Urinary bladder (tissue), 4 donors: ENCODE results near the gene GPATCH4. TPM values are rescaled to one million over a fixed set of nuclear protein-coding genes. Genes with fewer than 3 reads are reported as not detected.
"Not testable (repeated sequence)": the region's sequence is repeated elsewhere in the genome, so short reads cannot be mapped to it uniquely, and the experiment has no call there.

ENCODE experiments used
- DNase-seq: peaks from one replicate; pipeline ENCODE4 v3.0.0-alpha.2; 2015; ENCODE audit errors: extremely low spot score
- H3K27ac ChIP-seq: one replicate; pipeline ENCODE4 v1.5.1; 2013; ENCODE audit warnings: low read depth, mild to moderate bottlenecking, moderate library complexity
- H3K36me3 ChIP-seq: one replicate; pipeline ENCODE4 v1.6.1; 2013; ENCODE audit warnings: mild to moderate bottlenecking, moderate library complexity; ENCODE audit not compliant: insufficient read depth
- H3K4me1 ChIP-seq: one replicate; pipeline ENCODE4 v1.6.1; 2013; ENCODE audit warnings: mild to moderate bottlenecking, moderate library complexity; ENCODE audit not compliant: insufficient read depth
- H3K4me3 ChIP-seq: one replicate; pipeline ENCODE4 v1.5.1; 2013; ENCODE audit warnings: low read depth, low read length
- WGBS: extraction: QIAGEN DNeasy Blood & Tissue Kit; methylation state at CpG from one replicate; pipeline ENCODE4 v1.1.7; 2013; 5-methylcytosine and 5-hydroxymethylcytosine counted together
- polyA plus RNA-seq: library from polyadenylated mRNA; stranded (reverse); fragments of 200-250 nt; gene quantifications from one replicate; pipeline ENCODE4 v1.2.3, GENCODE V29; 2013
- total RNA-seq: library from RNA; depleted of rRNA; stranded (reverse); fragments of >200 nt; gene quantifications from one replicate; pipeline ENCODE4 v1.2.3, GENCODE V29; 2014
- donor health status: healthy with polysubstance abuse.
- donor health status: healthy.

GPATCH4 gene
- total and polyA plus RNA-seq, 2 donors = 6.1 to 24.5 TPM

DNA sequence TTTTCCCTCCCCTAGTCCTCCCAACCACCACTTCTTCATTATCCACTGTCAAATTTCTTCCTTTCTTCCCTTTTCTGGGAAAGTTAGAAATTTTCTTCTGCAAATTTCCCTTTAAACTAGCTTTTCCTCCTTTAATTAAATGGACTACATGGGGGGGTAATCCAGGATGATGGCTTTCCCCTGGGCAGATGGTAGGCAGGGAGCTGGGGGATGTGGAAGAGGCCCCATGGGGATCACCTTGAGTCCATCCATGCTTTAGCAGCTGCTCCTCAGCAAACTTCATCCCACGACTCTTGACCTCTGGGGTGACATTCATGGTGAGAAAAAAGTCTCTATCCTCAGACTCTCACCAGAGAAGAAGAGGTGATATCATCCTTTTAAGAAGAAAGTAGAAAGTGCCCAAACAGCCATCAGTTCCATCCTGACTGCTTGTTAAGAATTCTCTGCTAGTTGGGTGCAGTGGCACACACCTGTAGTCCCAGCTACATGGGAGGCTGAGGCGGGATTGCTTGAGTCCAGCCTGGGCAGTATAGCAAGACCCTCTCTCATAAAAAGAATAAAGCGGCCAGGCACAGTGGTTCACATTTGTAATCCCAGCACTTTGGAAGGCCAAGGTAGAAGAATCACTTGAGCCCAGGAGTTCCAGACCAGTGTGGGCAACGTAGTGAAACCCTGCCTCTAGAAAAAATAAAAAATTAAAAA, 2.4 kb downstream of the GPATCH4 start:
- Histone ChIP-seq H3K36me3 (no peaks in the 10 kb centered on the region), H3K4me1 (no peaks in the 10 kb centered on the region), H3K4me3 (no peak overlapping the region), H3K27ac (no peak overlapping the region)
- no peak for DNase-seq
- 90% methylated on average over 4 of the region's 4 CpGs for WGBS

DNA sequence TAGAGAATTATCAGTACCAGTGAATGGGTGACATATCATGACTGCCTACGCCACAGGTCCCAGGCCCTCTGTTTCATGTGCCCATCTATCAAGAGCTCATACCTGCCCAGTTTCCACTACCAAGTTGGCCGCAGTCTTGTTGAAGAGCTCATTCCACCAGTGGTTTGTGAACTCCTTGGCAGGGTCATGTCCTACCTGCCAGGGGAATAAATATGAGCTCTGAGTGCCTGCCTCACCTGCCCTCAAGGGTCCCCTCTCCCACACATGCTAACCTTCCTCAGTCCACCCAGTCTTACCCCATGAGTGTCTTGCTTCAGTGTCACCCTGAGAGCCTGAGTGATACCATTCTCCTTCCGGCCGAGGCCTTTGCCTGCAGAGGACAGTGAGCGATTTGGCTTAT, 3.2 kb downstream of the GPATCH4 start:
- DNase-seq = no peak
- 95% methylated on average over 5 of the region's 5 CpGs for WGBS
- Histone ChIP-seq H3K36me3 (no peaks in the 10 kb centered on the region), H3K4me3 (no peak overlapping the region), H3K27ac (no peak overlapping the region), H3K4me1 (no peaks in the 10 kb centered on the region)

DNA sequence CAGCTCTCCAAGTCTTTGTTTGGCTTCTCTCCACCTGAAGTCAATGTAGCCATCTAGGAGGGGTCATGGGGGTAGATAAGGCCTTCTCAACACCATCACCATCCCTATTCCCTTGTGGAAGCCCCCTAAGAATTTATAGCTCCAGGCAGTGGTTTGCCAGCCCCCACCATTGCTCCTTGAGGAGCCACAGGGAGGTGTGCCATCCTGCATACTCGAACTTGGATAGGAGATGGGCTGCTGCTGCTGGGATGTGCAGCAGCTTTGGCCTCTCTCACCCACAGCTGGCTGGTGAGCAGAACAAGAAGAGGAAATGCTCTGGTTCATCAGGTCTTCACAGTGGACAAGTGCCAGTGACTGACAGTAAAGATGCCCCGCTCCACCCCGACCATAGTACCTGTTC, 4.9 kb downstream of the GPATCH4 start:
- WGBS = 89% methylated on average over 3 of the region's 3 CpGs
- DNase-seq = no peak
- H3K4me1 ChIP-seq = no peaks in the 10 kb centered on the region
- no peak overlapping the region for H3K27ac ChIP-seq
- H3K36me3 ChIP-seq = no peaks in the 10 kb centered on the region
- no peak overlapping the region for H3K4me3 ChIP-seq

DNA sequence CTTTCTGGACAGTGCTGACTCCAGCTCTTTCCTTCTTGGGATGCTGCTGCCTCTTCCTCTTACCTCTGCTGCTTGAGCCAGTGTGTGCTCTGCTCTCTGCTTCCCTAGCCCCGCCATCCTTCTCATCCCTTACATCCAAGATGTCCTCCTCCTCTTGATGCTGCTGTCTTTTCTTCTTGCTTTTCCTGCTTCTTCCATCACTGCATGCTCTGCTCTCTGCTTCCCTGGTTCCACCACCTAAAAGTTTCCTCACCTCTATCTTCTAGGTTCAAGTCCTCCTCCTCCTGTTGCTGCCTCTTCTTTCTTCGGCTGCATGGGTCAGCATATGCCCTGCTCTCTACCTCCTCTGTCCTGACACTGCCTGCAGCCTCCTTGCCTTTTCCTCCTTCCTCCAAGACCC, 6.3 kb downstream of the GPATCH4 start:
- H3K36me3 ChIP-seq = no peaks in the 10 kb centered on the region

GRCh38 chr1:156594190-156594589, 7.1 kb downstream of the GPATCH4 start:
- 86% methylated on average over 3 of the region's 3 CpGs for WGBS
- H3K27ac ChIP-seq = no peak overlapping the region
- H3K36me3 ChIP-seq = no peaks in the 10 kb centered on the region
- no peak overlapping the region for H3K4me3 ChIP-seq
- no peak for DNase-seq
- no peaks in the 10 kb centered on the region for H3K4me1 ChIP-seq

More for the DNA sequence above, 6.3 kb downstream of the GPATCH4 start:
- 95% methylated on average over 2 of the region's 2 CpGs for WGBS
- DNase-seq = no peak
- Histone ChIP-seq H3K4me3 (no peak overlapping the region), H3K4me1 (no peaks in the 10 kb centered on the region), H3K27ac (no peak overlapping the region)

DNA sequence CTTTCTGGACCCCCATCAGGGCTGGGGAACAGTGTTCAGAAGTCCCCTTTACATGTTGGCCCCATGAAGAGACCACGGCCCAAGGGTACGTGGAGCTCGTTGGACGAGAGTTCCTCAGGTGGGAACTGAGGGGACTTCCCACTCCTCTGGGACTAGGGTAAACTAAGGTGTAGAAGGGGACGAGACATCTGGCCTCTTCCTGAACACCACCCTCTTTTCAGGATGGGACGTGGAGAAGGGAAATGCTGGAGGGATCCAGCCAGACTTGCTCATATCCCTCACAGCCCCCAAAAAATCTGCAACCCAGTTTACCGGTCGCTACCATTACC, 7.7 kb downstream of the GPATCH4 start:
- 89% methylated on average over 8 of the region's 8 CpGs for WGBS
- Histone ChIP-seq H3K27ac (no peak overlapping the region), H3K4me1 (no peaks in the 10 kb centered on the region), H3K4me3 (no peak overlapping the region), H3K36me3 (no peaks in the 10 kb centered on the region)
- no peak for DNase-seq

DNA sequence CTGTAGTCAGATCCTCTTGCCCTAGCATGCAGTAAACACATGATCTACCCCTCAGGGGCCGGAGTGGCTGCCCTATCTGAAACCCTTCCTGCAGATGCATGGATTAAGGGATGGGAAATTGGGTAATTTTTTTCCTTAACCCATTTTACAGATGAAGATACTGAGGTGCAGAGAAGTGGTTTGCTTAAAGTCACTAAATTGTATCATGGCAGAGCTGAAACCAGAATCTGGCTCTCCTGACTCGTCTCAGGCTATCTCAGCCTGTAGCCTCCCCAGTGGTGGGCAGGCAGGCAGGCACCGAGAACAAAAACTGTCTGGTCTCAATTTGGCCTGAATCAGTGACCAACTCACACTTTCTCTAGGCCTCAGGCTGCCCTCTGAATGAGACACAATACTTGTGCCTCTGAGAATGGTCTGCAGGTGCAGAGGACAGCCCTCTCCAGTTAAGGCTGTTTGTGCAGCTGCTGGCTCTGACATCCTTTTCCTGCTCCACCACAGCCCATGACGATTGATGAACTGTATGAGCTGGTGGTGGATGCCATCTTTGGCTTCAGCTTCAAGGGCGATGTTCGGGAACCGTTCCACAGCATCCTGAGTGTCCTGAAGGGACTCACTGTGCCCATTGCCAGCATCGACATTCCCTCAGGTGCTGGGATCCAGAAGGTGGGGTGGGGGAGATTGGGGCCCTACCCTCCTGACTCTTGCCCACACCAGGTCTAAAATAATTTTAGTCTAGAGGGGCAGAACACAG, 8.2 kb downstream of the GPATCH4 start:
- H3K27ac ChIP-seq = no peak overlapping the region

DNA sequence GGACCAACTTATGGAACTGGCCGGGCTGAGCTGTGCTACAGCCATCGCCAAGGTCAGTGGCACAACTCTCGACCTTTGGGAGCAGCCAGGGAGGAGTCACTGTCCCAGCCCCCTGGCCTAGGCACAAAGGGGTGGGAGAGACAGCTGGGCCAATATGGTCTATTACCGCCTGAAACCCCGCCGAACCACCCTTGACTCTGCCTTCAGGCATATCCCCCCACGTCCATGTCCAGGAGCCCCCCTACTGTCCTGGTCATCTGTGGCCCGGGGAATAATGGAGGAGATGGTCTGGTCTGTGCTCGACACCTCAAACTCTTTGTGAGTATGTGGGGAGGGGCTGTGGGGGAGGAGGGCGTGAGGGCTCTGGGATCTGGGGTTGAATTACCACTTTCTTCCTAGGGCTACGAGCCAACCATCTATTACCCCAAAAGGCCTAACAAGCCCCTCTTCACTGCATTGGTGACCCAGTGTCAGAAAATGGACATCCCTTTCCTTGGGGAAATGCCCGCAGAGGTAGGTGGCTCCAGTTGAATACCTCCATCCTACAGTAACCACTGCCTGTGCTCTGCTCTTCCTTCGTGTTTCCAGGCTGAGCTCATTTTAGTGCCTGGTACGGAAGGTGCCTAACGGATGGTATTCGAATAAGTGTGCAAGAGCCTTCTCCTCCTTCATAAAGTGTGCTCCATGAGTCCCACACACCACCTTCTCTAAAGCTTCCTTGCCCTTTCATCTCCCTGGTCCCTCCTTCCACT, 8.9 kb downstream of the GPATCH4 start:
- Histone ChIP-seq H3K27ac (no peak overlapping the region), H3K4me3 (peak overlapping the region; percentile 60)
- 47% methylated on average over 16 of the region's 16 CpGs for WGBS

More for the DNA sequence above, 8.2 kb downstream of the GPATCH4 start:
- Histone ChIP-seq H3K36me3 (no peaks in the 10 kb centered on the region), H3K4me1 (no peaks in the 10 kb centered on the region), H3K4me3 (no peak overlapping the region)
- WGBS = 86% methylated on average over 8 of the region's 8 CpGs
- DNase-seq = no peak

DNA sequence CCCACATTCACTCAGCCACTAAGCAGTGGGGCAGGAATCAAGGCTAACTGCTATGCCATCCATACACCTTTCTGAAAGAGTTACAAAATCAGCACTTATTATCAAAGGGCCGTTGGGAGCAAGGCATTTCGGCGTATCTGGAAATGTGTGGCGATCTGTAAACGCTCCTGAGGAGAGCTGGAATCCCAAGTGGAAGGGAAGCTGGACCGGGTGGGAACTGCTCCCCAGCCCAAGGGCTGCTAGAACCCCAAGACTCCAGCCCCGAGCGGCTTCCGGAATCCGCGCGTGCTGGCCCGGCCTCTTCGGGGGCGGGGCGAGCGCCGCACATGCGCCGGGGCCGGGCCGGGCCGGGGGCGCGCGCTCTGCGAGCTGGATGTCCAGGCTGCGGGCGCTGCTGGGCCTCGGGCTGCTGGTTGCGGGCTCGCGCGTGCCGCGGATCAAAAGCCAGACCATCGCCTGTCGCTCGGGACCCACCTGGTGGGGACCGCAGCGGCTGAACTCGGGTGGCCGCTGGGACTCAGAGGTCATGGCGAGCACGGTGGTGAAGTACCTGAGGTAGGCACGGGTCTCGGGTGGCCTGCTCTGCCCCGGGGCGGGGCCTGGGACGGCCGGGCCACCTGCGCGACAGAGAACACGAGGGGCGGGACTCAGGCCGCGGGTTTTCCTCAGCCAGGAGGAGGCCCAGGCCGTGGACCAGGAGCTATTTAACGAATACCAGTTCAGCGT, 9.7 kb downstream of the GPATCH4 start, which contains the start of gene NAXE:
Gene NAXE (plus strand): TSS at position 345 of the 726 bp plus-strand sequence. CDS start 29 bp downstream, at position 374.
- Histone ChIP-seq H3K36me3 (no peaks in the 10 kb centered on the region), H3K27ac (peak within 1 kb of the TSS; percentile 79), H3K4me3 (peak within 1 kb of the TSS; percentile 60), H3K4me1 (no peaks in the 10 kb centered on the region)
- no peak for DNase-seq
- under 1% methylated on average over 60 of the region's 60 CpGs for whole genome bisulfite sequencing

More for the DNA sequence above, 8.9 kb downstream of the GPATCH4 start:
- Histone ChIP-seq H3K36me3 (no peaks in the 10 kb centered on the region), H3K4me1 (no peaks in the 10 kb centered on the region)
- DNase-seq = no peak

GRCh38 chr1:156591181-156591431, 10.2 kb downstream of the GPATCH4 start:
- WGBS = 22% methylated on average over 6 of the region's 6 CpGs
- no peak for DNase-seq
- H3K4me3 ChIP-seq = peak overlapping the region; percentile 60
- no peak overlapping the region for H3K27ac ChIP-seq
- H3K4me1 ChIP-seq = no peaks in the 10 kb centered on the region
- no peaks in the 10 kb centered on the region for H3K36me3 ChIP-seq

DNA sequence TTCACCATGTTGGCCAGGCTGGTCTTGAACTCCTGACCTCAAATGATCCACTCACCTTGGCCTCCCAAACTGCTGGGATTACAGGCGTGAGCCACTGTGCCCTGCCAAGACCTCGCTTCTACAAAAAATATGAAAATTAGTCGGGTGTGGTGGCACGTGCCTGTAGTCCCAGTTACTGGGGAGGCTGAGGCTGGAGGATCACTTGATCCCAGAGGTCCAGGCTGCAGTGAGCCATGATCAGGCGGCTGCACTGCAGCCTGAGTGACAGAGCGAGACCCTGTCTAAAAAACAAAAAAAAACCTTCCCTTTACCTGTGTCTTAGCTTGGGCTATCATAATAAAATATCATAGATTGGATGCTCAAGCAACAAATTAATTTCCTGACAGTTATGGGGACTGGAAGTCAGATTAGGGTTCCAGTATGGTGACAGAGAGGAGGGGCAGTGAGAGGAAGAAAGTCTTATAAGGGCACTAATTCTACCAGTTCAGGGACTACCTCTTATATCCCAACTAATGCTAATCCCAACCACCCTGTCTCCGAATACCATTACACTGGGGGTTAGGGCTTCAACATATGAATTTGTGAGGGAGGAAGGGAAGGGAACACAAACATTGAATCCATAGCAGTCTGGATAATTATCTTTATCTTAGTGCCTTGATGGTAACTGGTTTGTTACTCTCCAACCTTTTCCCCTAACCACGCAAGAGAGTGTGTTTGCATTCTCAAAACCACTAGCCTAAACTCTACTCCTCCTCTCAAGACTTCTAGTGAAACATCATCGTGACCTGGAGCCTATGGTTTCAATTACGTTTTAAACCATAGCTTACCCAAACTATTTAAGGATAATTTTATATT, 10.7 kb downstream of the GPATCH4 start:
- Histone ChIP-seq H3K36me3 (no peaks in the 10 kb centered on the region), H3K27ac (no peak overlapping the region), H3K4me3 (no peak overlapping the region), H3K4me1 (no peaks in the 10 kb centered on the region)
- WGBS = 83% methylated on average over 10 of the region's 10 CpGs
- DNase-seq = no peak

DNA sequence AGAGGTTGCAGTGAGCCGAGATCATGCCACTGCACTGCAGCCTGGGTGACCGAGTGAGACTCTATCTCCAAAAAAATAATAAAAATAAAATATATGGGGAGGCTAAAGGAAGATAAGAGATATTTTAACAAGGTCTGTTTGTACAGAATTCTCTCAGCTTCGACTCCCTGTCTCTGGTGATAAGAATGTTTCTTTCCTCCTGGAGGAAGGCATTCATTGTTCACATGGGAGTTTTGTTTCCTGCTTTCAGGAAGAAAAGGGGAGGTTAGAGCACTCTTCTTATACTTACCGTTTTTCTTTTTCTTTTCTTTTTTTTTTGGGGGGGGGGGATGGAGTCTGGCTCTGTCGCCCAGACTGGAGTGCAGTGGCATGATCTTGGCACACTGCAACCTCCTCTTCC, 11.7 kb downstream of the GPATCH4 start:
- Histone ChIP-seq H3K36me3 (no peaks in the 10 kb centered on the region), H3K4me3 (no peak overlapping the region), H3K27ac (no peak overlapping the region), H3K4me1 (no peaks in the 10 kb centered on the region)
- DNase-seq = no peak
- WGBS = 54% methylated on average over 5 of the region's 5 CpGs

DNA sequence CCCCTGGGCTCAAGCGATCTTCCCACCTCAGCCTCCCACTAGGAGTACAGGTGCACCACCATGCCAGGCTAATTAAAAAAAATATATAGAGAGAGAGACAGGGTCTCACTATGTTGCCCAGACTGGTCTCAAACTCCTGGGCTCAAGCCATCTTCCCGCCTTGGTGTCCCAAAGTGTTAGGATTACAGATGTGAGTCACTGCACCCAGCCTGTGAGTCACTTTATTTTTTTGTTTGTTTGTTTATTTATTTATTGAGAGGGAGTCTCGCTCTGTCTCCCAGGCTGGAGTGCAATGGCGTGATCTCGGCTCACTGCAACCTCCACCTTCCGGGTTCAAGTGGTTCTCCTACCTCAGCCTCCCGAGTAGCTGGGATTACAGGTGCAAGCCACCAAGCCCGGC, 13.4 kb downstream of the GPATCH4 start:
- H3K27ac ChIP-seq, H3K36me3 ChIP-seq, H3K4me1 ChIP-seq, H3K4me3 ChIP-seq, DNase-seq: not testable (repeated sequence)
- 85% methylated on average over 8 of the region's 8 CpGs for WGBS
